GM23338 (cell line): ENCODE data around the gene BCAS3. TPM values are rescaled to one million over a fixed set of nuclear protein-coding genes. Genes with fewer than 3 reads are reported as not detected.
"Not testable (repeated sequence)": the region's sequence is repeated elsewhere in the genome, so short reads cannot be mapped to it uniquely, and the experiment has no call there.

Experiments used
- ATAC-seq: fragments of 200-7000 bp; cut with Tn5 transposase; 3 replicates; pipeline ENCODE4 v1.9.1; 2020
- DNase-seq: peaks from one replicate; pipeline ENCODE4 v3.0.0-alpha.2; 2015; ENCODE audit warnings: low spot score
- H2AFZ ChIP-seq: fragments of 200-600 bp; sonication (generic); 2 replicates; pipeline ENCODE4 v1.8.0; 2016; ENCODE audit warnings: antibody characterized with exemption, mild to moderate bottlenecking, moderate library complexity
- H3F3A ChIP-seq: fragments of 200-600 bp; sonication (generic); replicated peaks from 2 replicates; pipeline ENCODE4 v1.8.0; 2017; ENCODE audit warnings: antibody characterized with exemption, mixed run types, low read depth
- H3K27ac ChIP-seq: fragments of 200-600 bp; sonication (generic); 2 replicates; pipeline ENCODE4 v1.6.1; 2016; ENCODE audit warnings: low read depth
- H3K27me3 ChIP-seq: fragments of 200-600 bp; sonication (generic); 2 replicates; pipeline ENCODE4 v1.8.0; 2016; ENCODE audit warnings: mild to moderate bottlenecking, mixed run types, moderate library complexity; ENCODE audit not compliant: insufficient read depth
- H3K36me3 ChIP-seq: fragments of 200-600 bp; sonication (generic); 2 replicates; pipeline ENCODE4 v1.8.0; 2016; ENCODE audit warnings: mild to moderate bottlenecking; ENCODE audit not compliant: insufficient read depth
- H3K4me1 ChIP-seq: fragments of 200-600 bp; sonication (generic); 2 replicates; pipeline ENCODE4 v1.8.0; 2016; ENCODE audit warnings: mild to moderate bottlenecking, moderate library complexity; ENCODE audit not compliant: insufficient read depth
- H3K4me2 ChIP-seq: fragments of 200-600 bp; sonication (generic); 2 replicates; pipeline ENCODE4 v1.7.1; 2017; ENCODE audit warnings: mixed run types
- H3K4me3 ChIP-seq: fragments of 200-600 bp; sonication (generic); 2 replicates; pipeline ENCODE4 v1.6.1; 2016; ENCODE audit warnings: mixed run types
- H3K79me2 ChIP-seq: fragments of 200-600 bp; sonication (generic); replicated peaks from 2 replicates; pipeline ENCODE4 v1.8.0; 2017; ENCODE audit warnings: mild to moderate bottlenecking; ENCODE audit not compliant: insufficient read depth
- H3K9me2 ChIP-seq: fragments of 200-600 bp; sonication (generic); 2 replicates; pipeline ENCODE4 v1.8.0; 2017; ENCODE audit not compliant: insufficient read depth
- H4K20me1 ChIP-seq: fragments of 200-600 bp; sonication (generic); replicated peaks from 2 replicates; pipeline ENCODE4 v1.8.0; 2017; ENCODE audit warnings: mild to moderate bottlenecking; ENCODE audit not compliant: insufficient read depth
- H3K27ac Mint-ChIP-seq: 2 replicates; pipeline ENCODE4 v1.8.0; 2020; ENCODE audit warnings: inconsistent platforms, mild to moderate bottlenecking, moderate library complexity, mixed read lengths
- H3K27me3 Mint-ChIP-seq: 3 replicates; pipeline ENCODE4 v1.8.0; 2022; ENCODE audit warnings: low read depth, mild to moderate bottlenecking, moderate library complexity, mixed read lengths, inconsistent platforms; ENCODE audit not compliant: insufficient read depth, poor library complexity
- H3K36me3 Mint-ChIP-seq: 3 replicates; pipeline ENCODE4 v1.8.0; 2021; ENCODE audit warnings: low read depth, mild to moderate bottlenecking, inconsistent platforms, moderate library complexity, mixed read lengths
- H3K4me1 Mint-ChIP-seq: 3 replicates; pipeline ENCODE4 v1.8.0; 2020; ENCODE audit warnings: mild to moderate bottlenecking, inconsistent platforms, mixed read lengths
- H3K4me3 Mint-ChIP-seq: 3 replicates; pipeline ENCODE4 v1.8.0; 2021; ENCODE audit warnings: moderate library complexity, mild to moderate bottlenecking, inconsistent platforms, mixed read lengths
- H3K9me3 Mint-ChIP-seq: 3 replicates; pipeline ENCODE4 v1.8.0; 2020; ENCODE audit warnings: moderate library complexity, mild to moderate bottlenecking, inconsistent platforms, mixed read lengths
- CREB1 ChIP-seq: fragments of 250-450 bp; sonication (Bioruptor Pico); IDR thresholded peaks from 2 replicates; pipeline ENCODE4 v1.5.0; 2020; ENCODE audit warnings: low read depth, mild to moderate bottlenecking, moderate library complexity
- CTCF ChIP-seq, 2 experiments: fragments of 200-600 bp in 1 of 2; sonication (generic) in 1 of 2; conservative IDR thresholded peaks; 2 replicates each; pipeline versions ENCODE4 v1.5.1 to v1.6.1; 2016 to 2017; ENCODE audit warnings: antibody characterized with exemption in 2 of 2, low read depth in 2 of 2, mild to moderate bottlenecking in 2 of 2, moderate library complexity in 1 of 2
- EZH2 ChIP-seq: fragments of 200-600 bp; sonication (generic); IDR thresholded peaks from one replicate; pipeline ENCODE4 v1.8.0; 2017; ENCODE audit warnings: antibody characterized with exemption, mild to moderate bottlenecking, low read depth; ENCODE audit not compliant: unreplicated experiment
- EZH2phosphoT487 ChIP-seq: fragments of 200-600 bp; sonication (generic); IDR thresholded peaks from one replicate; pipeline ENCODE4 v1.8.1; 2018; ENCODE audit warnings: antibody characterized with exemption; ENCODE audit not compliant: unreplicated experiment
- JUNB ChIP-seq: IDR thresholded peaks from one replicate; pipeline ENCODE4 v1.6.1; 2016; ENCODE audit warnings: antibody characterized with exemption; ENCODE audit not compliant: unreplicated experiment
- NANOG ChIP-seq: IDR thresholded peaks from 2 replicates; pipeline ENCODE4 v1.6.1; 2016; ENCODE audit warnings: antibody characterized with exemption, borderline replicate concordance
- POLR2AphosphoS5 ChIP-seq: IDR thresholded peaks from 2 replicates; pipeline ENCODE4 v1.6.1; 2016; ENCODE audit warnings: antibody characterized with exemption, low read depth
- ZNF114 ChIP-seq: fragments of 250-450 bp; sonication (Bioruptor Pico); IDR thresholded peaks from 2 replicates; pipeline ENCODE4 v1.5.0; 2020; ENCODE audit warnings: mild to moderate bottlenecking, moderate library complexity
- ZNF331 ChIP-seq: fragments of 250-450 bp; sonication (Bioruptor Pico); IDR thresholded peaks from 2 replicates; pipeline ENCODE4 v1.5.0; 2020; ENCODE audit warnings: low read depth, mild to moderate bottlenecking, moderate library complexity
- polyA plus RNA-seq: library from polyadenylated mRNA; unstranded; fragments of >200 nt; fragmentation: Nextera tagmentation; extraction: Ambion mirVana; gene quantifications from 2 replicates; pipeline ENCODE4 v1.2.1, GENCODE V29; 2016
- total RNA-seq: library from RNA; depleted of rRNA; stranded (reverse); fragments of >200 nt; shearing (Covaris generic); gene quantifications from 2 replicates; pipeline ENCODE4 v1.2.3, GENCODE V29; 2014
- TF ChIP-seq, protein P1 (sequence below): fragments of 250-450 bp; sonication (Bioruptor Pico); IDR thresholded peaks from 2 replicates; pipeline ENCODE4 v1.5.0; 2020; ENCODE audit warnings: mild to moderate bottlenecking, moderate library complexity
- TF ChIP-seq, protein P2 (sequence below): IDR thresholded peaks from one replicate; pipeline ENCODE4 v1.6.1; 2018; ENCODE audit warnings: antibody characterized with exemption; ENCODE audit not compliant: unreplicated experiment

BCAS3 gene
- total and polyA plus RNA-seq, 2 experiments from 2014 or later = 8.2 to 28.0 TPM

- not testable (repeated sequence) for H3K9me2 ChIP-seq, H3K36me3 ChIP-seq, H3K4me3 Mint-ChIP-seq, H2AFZ ChIP-seq, H3K27me3 ChIP-seq, H3K9me3 Mint-ChIP-seq, H3K4me3 ChIP-seq, H3K79me2 ChIP-seq, H3K36me3 Mint-ChIP-seq, DNase-seq, H3F3A ChIP-seq, H3K27me3 Mint-ChIP-seq, H4K20me1 ChIP-seq
- peak overlapping the region; percentile 87; the same call in 1 of the 2 replicates for H3K27ac Mint-ChIP-seq
- peak; percentile 22 for ATAC-seq
- Histone ChIP-seq H3K4me2 (peak overlapping the region; percentile 2; the same call in 1 of the 2 replicates), H3K4me1 (peaks cover 20% of the 10 kb centered on the region), H3K27ac (peak overlapping the region; percentile 82)
- peaks cover 19% of the 10 kb centered on the region for H3K4me1 Mint-ChIP-seq
Measured at GRCh38 chr17:61244988-61245387, 567.3 kb downstream of the BCAS3 start.

DNA sequence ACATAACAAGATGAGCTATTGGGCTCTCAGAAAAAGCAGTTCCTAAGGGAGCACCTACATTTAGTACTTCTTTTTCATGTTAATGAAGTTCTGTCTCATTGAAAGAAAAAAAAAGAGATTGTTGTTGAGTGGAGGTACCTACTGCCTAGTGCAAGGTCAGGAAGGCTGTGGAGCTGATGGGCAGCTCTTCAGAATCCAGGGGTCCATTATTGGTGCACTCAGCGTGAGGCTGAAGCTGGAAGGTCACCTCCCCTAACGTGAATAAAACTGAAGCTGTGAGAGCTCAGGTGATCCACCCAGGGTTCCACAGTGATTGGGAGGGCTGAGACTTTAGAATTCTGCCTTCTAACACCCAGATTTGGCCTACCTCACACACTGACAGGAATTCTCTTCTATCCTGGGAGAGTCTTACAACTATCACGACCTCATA is 568.1 kb downstream of the BCAS3 start:
- H4K20me1 ChIP-seq = no peaks in the 10 kb centered on the region
- Mint-ChIP-seq H3K4me3 (peak overlapping the region; percentile 13; the same call in 1 of the 3 replicates), H3K36me3 (peaks cover 3% of the 10 kb centered on the region; the same call in 1 of the 3 replicates), H3K9me3 (no peaks in the 10 kb centered on the region), H3K27me3 (no peaks in the 10 kb centered on the region), H3K27ac (peak overlapping the region; percentile 90), H3K4me1 (peaks cover 19% of the 10 kb centered on the region)
- no peaks in the 10 kb centered on the region for H3K36me3 ChIP-seq
- DNase-seq = peak; percentile 83
- H3K9me2 ChIP-seq = peaks cover 11% of the 10 kb centered on the region
- peaks cover 20% of the 10 kb centered on the region for H3K4me1 ChIP-seq
- H2AFZ ChIP-seq = no peak overlapping the region
- peak overlapping the region; percentile 20 for H3K4me2 ChIP-seq
- no peak overlapping the region for H3K4me3 ChIP-seq
- H3K27ac ChIP-seq = peak overlapping the region; percentile 88
- H3K79me2 ChIP-seq = no peaks in the 10 kb centered on the region
- H3F3A ChIP-seq = 0 out of 2 replicates have a peak, but pooled peaks cover 3% of the 10 kb centered on the region
- ATAC-seq = peak; percentile 97
- no peaks in the 10 kb centered on the region for H3K27me3 ChIP-seq
- TF ChIP-seq CTCF (conservative IDR thresholded peaks at IDR 0.05; ENCODE audit: low read depth in 2 of 2) (no peak), EZH2phosphoT487 (no peak), EZH2 (no peak), POLR2AphosphoS5 (0 out of 2 replicates have a peak, but pooled peaks have one; percentile 22), CREB1 (CRISPR knock-in tag) (no peak), ZNF331 (CRISPR knock-in tag) (no peak), NANOG (peak; percentile 97), ZNF114 (CRISPR knock-in tag) (peak; percentile 91; the same call in 1 of the 2 replicates), JUNB (no peak)
- TF ChIP-seq, protein P1, sequence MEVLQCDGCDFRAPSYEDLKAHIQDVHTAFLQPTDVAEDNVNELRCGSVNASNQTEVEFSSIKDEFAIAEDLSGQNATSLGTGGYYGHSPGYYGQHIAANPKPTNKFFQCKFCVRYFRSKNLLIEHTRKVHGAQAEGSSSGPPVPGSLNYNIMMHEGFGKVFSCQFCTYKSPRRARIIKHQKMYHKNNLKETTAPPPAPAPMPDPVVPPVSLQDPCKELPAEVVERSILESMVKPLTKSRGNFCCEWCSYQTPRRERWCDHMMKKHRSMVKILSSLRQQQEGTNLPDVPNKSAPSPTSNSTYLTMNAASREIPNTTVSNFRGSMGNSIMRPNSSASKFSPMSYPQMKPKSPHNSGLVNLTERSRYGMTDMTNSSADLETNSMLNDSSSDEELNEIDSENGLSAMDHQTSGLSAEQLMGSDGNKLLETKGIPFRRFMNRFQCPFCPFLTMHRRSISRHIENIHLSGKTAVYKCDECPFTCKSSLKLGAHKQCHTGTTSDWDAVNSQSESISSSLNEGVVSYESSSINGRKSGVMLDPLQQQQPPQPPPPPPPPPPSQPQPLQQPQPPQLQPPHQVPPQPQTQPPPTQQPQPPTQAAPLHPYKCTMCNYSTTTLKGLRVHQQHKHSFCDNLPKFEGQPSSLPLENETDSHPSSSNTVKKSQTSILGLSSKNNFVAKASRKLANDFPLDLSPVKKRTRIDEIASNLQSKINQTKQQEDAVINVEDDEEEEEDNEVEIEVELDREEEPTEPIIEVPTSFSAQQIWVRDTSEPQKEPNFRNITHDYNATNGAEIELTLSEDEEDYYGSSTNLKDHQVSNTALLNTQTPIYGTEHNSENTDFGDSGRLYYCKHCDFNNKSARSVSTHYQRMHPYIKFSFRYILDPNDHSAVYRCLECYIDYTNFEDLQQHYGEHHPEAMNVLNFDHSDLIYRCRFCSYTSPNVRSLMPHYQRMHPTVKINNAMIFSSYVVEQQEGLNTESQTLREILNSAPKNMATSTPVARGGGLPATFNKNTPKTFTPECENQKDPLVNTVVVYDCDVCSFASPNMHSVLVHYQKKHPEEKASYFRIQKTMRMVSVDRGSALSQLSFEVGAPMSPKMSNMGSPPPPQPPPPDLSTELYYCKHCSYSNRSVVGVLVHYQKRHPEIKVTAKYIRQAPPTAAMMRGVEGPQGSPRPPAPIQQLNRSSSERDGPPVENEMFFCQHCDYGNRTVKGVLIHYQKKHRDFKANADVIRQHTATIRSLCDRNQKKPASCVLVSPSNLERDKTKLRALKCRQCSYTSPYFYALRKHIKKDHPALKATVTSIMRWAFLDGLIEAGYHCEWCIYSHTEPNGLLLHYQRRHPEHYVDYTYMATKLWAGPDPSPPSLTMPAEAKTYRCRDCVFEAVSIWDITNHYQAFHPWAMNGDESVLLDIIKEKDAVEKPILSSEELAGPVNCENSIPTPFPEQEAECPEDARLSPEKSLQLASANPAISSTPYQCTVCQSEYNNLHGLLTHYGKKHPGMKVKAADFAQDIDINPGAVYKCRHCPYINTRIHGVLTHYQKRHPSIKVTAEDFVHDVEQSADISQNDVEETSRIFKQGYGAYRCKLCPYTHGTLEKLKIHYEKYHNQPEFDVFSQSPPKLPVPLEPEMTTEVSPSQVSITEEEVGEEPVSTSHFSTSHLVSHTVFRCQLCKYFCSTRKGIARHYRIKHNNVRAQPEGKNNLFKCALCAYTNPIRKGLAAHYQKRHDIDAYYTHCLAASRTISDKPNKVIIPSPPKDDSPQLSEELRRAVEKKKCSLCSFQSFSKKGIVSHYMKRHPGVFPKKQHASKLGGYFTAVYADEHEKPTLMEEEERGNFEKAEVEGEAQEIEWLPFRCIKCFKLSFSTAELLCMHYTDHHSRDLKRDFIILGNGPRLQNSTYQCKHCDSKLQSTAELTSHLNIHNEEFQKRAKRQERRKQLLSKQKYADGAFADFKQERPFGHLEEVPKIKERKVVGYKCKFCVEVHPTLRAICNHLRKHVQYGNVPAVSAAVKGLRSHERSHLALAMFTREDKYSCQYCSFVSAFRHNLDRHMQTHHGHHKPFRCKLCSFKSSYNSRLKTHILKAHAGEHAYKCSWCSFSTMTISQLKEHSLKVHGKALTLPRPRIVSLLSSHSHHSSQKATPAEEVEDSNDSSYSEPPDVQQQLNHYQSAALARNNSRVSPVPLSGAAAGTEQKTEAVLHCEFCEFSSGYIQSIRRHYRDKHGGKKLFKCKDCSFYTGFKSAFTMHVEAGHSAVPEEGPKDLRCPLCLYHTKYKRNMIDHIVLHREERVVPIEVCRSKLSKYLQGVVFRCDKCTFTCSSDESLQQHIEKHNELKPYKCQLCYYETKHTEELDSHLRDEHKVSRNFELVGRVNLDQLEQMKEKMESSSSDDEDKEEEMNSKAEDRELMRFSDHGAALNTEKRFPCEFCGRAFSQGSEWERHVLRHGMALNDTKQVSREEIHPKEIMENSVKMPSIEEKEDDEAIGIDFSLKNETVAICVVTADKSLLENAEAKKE (CRISPR knock-in tag) = peak; percentile 98
- TF ChIP-seq, protein P2, sequence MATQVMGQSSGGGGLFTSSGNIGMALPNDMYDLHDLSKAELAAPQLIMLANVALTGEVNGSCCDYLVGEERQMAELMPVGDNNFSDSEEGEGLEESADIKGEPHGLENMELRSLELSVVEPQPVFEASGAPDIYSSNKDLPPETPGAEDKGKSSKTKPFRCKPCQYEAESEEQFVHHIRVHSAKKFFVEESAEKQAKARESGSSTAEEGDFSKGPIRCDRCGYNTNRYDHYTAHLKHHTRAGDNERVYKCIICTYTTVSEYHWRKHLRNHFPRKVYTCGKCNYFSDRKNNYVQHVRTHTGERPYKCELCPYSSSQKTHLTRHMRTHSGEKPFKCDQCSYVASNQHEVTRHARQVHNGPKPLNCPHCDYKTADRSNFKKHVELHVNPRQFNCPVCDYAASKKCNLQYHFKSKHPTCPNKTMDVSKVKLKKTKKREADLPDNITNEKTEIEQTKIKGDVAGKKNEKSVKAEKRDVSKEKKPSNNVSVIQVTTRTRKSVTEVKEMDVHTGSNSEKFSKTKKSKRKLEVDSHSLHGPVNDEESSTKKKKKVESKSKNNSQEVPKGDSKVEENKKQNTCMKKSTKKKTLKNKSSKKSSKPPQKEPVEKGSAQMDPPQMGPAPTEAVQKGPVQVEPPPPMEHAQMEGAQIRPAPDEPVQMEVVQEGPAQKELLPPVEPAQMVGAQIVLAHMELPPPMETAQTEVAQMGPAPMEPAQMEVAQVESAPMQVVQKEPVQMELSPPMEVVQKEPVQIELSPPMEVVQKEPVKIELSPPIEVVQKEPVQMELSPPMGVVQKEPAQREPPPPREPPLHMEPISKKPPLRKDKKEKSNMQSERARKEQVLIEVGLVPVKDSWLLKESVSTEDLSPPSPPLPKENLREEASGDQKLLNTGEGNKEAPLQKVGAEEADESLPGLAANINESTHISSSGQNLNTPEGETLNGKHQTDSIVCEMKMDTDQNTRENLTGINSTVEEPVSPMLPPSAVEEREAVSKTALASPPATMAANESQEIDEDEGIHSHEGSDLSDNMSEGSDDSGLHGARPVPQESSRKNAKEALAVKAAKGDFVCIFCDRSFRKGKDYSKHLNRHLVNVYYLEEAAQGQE = no peak
